Sigmoid colon (tissue), 4 donors: Measurements from ENCODE around the gene ARHGAP10.

ENCODE experiments used
- EP300 ChIP-seq, 4 donors: sonication (generic); formaldehyde crosslinking; IDR thresholded peaks; one replicate each; pipeline ENCODE4 v1.6.1; 2017; ENCODE audit warnings: antibody characterized with exemption in 4 of 4
- POLR2A ChIP-seq, 2 donors: fragments of 450-650 bp; IDR thresholded peaks; one replicate each; pipeline ENCODE4 v1.6.1; 2016; ENCODE audit warnings: antibody characterized with exemption in 2 of 2, mild to moderate bottlenecking in 2 of 2, moderate library complexity in 2 of 2
- TF ChIP-seq, protein P1 (sequence below), 4 experiments: fragments of 450-650 bp in 3 of 4; fragments of 200-600 bp in 1 of 4; IDR thresholded peaks; one replicate each; pipeline ENCODE4 v1.5.1; 2016 to 2019; ENCODE audit warnings: antibody characterized with exemption in 4 of 4, mild to moderate bottlenecking in 3 of 4, moderate library complexity in 2 of 4

- TF ChIP-seq, protein P1, sequence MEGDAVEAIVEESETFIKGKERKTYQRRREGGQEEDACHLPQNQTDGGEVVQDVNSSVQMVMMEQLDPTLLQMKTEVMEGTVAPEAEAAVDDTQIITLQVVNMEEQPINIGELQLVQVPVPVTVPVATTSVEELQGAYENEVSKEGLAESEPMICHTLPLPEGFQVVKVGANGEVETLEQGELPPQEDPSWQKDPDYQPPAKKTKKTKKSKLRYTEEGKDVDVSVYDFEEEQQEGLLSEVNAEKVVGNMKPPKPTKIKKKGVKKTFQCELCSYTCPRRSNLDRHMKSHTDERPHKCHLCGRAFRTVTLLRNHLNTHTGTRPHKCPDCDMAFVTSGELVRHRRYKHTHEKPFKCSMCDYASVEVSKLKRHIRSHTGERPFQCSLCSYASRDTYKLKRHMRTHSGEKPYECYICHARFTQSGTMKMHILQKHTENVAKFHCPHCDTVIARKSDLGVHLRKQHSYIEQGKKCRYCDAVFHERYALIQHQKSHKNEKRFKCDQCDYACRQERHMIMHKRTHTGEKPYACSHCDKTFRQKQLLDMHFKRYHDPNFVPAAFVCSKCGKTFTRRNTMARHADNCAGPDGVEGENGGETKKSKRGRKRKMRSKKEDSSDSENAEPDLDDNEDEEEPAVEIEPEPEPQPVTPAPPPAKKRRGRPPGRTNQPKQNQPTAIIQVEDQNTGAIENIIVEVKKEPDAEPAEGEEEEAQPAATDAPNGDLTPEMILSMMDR (IDR thresholded peaks at IDR 0.05): no peak
- no peak for TF ChIP-seq EP300 (IDR thresholded peaks at IDR 0.05)
- no peak for TF ChIP-seq POLR2A (IDR thresholded peaks at IDR 0.05)
Observed at GRCh38 chr4:148041606-148042329, 309.9 kb downstream of the ARHGAP10 start.
